Retinal pigment epithelial cell (primary cell): ENCODE measurements around the gene COX8A.

Experiments
- DNase-seq: peaks from one replicate; pipeline ENCODE4 v3.0.0-alpha.2; 2010; ENCODE audit warnings: low read depth
- H3K4me3 ChIP-seq: 2 replicates; pipeline ENCODE4 v1.5.1; 2011; ENCODE audit warnings: mild to moderate bottlenecking, low read length, control low read depth, moderate library complexity
- CTCF ChIP-seq: conservative IDR thresholded peaks from 2 replicates; pipeline ENCODE4 v1.5.1; 2011; ENCODE audit warnings: low read depth, low read length, control low read depth, inconsistent platforms

The COX8A gene

GRCh38 chr11:63998558-63999348, 24.3 kb downstream of the COX8A start:
- H3K4me3 ChIP-seq: no peak overlapping the region
- no peak for DNase-seq
- TF ChIP-seq CTCF: peak; percentile 1

GRCh38 chr11:63999349-64000025, 25.1 kb downstream of the COX8A start:
- no peak for TF ChIP-seq CTCF
- H3K4me3 ChIP-seq: peak overlapping the region; percentile 20
- DNase-seq: no peak

GRCh38 chr11:64000026-64000739, 25.8 kb downstream of the COX8A start:
- peak overlapping the region; percentile 20 for H3K4me3 ChIP-seq
- TF ChIP-seq CTCF: peak; percentile 59
- DNase-seq: no peak

GRCh38 chr11:64000740-64001483, 26.5 kb downstream of the COX8A start:
- no peak for TF ChIP-seq CTCF
- H3K4me3 ChIP-seq: no peak overlapping the region
- DNase-seq: no peak

GRCh38 chr11:64001484-64002420, 27.3 kb downstream of the COX8A start:
- H3K4me3 ChIP-seq: no peak overlapping the region
- no peak for TF ChIP-seq CTCF
- no peak for DNase-seq
